ENCODE results near the gene USP28. TPM values are rescaled to one million over a fixed set of nuclear protein-coding genes. Genes with fewer than 3 reads are reported as not detected.

USP28 gene
- total and polyA plus RNA-seq, 4 donors = 8.4 to 28.5 (median 17.5) TPM

GRCh38 chr11:113833151-113833550, 42.2 kb downstream of the USP28 start:
- intact Hi-C loops (cut with DNase I) = no loop called here
- peaks cover 4 to 5% of the 10 kb centered on the region in 2 donors for H3K36me3 ChIP-seq (ENCODE audit: control insufficient read depth in 1 of 2, insufficient read depth in 2 of 2, low read length in 1 of 2)

GRCh38 chr11:113831314-113831713, 44.1 kb downstream of the USP28 start:
- DNase-seq = no peak
- no peaks in the 10 kb centered on the region for H3K27me3 ChIP-seq (ENCODE audit: control insufficient read depth in 1 of 2, insufficient read depth in 2 of 2, low read length in 1 of 2)
- no peak for ATAC-seq (ENCODE audit: low FRiP score)
- H3K4me1 ChIP-seq (ENCODE audit: control insufficient read depth in 1 of 2, insufficient read depth in 2 of 2, low read length in 2 of 2) = no peaks in the 10 kb centered on the region
- H3K27ac ChIP-seq (ENCODE audit: low read depth in 1 of 2, low read length in 2 of 2) = no peak overlapping the region
- 90 to 94% methylated on average over 4 of the region's 4 CpGs for WGBS, 2 donors
- peaks cover 4 to 5% of the 10 kb centered on the region in 2 donors for H3K36me3 ChIP-seq (ENCODE audit: control insufficient read depth in 1 of 2, insufficient read depth in 2 of 2, low read length in 1 of 2)
- intact Hi-C loops (cut with DNase I) = no loop called here
- H3K9me3 ChIP-seq (ENCODE audit: control insufficient read depth, low read length) = no peaks in the 10 kb centered on the region
- no peak overlapping the region for H3K4me3 ChIP-seq (ENCODE audit: low read length in 2 of 2)

More at GRCh38 chr11:113833151-113833550, 42.2 kb downstream of the USP28 start:
- DNase-seq (no peak), ATAC-seq (ENCODE audit: low FRiP score) (no peak)
- Histone ChIP-seq H3K4me3 (ENCODE audit: low read length in 2 of 2) (no peak overlapping the region), H3K4me1 (ENCODE audit: control insufficient read depth in 1 of 2, insufficient read depth in 2 of 2, low read length in 2 of 2) (no peaks in the 10 kb centered on the region), H3K27ac (ENCODE audit: low read depth in 1 of 2, low read length in 2 of 2) (no peak overlapping the region), H3K27me3 (ENCODE audit: control insufficient read depth in 1 of 2, insufficient read depth in 2 of 2, low read length in 1 of 2) (no peaks in the 10 kb centered on the region), H3K9me3 (ENCODE audit: control insufficient read depth, low read length) (no peaks in the 10 kb centered on the region)
- 90 to 92% methylated on average over 8 of the region's 8 CpGs for WGBS, 2 donors

- no peaks in the 10 kb centered on the region for H3K27me3 ChIP-seq (ENCODE audit: control insufficient read depth in 1 of 2, insufficient read depth in 2 of 2, low read length in 1 of 2)
- H3K27ac ChIP-seq (ENCODE audit: low read depth in 1 of 2, low read length in 2 of 2) = no peak overlapping the region
- no peak for ATAC-seq (ENCODE audit: low FRiP score)
- 49 to 52% methylated on average over 2 of the region's 2 CpGs for WGBS, 2 donors
- DNase-seq = no peak
- peaks cover 4 to 5% of the 10 kb centered on the region in 2 donors for H3K36me3 ChIP-seq (ENCODE audit: control insufficient read depth in 1 of 2, insufficient read depth in 2 of 2, low read length in 1 of 2)
- no peak overlapping the region for H3K4me3 ChIP-seq (ENCODE audit: low read length in 2 of 2)
- no peaks in the 10 kb centered on the region for H3K4me1 ChIP-seq (ENCODE audit: control insufficient read depth in 1 of 2, insufficient read depth in 2 of 2, low read length in 2 of 2)
- H3K9me3 ChIP-seq (ENCODE audit: control insufficient read depth, low read length) = no peaks in the 10 kb centered on the region
- intact Hi-C loops (cut with DNase I) = no loop called here
Observed at GRCh38 chr11:113829751-113830150, 45.6 kb downstream of the USP28 start.

GRCh38 chr11:113828191-113828590, 47.2 kb downstream of the USP28 start:
- Histone ChIP-seq H3K36me3 (ENCODE audit: control insufficient read depth in 1 of 2, insufficient read depth in 2 of 2, low read length in 1 of 2) (peaks cover 3 to 4% of the 10 kb centered on the region in 2 donors), H3K27me3 (ENCODE audit: control insufficient read depth in 1 of 2, insufficient read depth in 2 of 2, low read length in 1 of 2) (no peaks in the 10 kb centered on the region), H3K27ac (ENCODE audit: low read depth in 1 of 2, low read length in 2 of 2) (no peak overlapping the region), H3K9me3 (ENCODE audit: control insufficient read depth, low read length) (no peaks in the 10 kb centered on the region), H3K4me3 (ENCODE audit: low read length in 2 of 2) (no peak overlapping the region), H3K4me1 (ENCODE audit: control insufficient read depth in 1 of 2, insufficient read depth in 2 of 2, low read length in 2 of 2) (no peaks in the 10 kb centered on the region)
- intact Hi-C loops (cut with DNase I) = no loop called here
- no peak for DNase-seq
- 90 to 91% methylated on average over 1 of the region's 1 CpG for WGBS, 2 donors
- no peak for ATAC-seq (ENCODE audit: low FRiP score)

- Histone ChIP-seq H3K4me1 (ENCODE audit: control insufficient read depth in 1 of 2, insufficient read depth in 2 of 2, low read length in 2 of 2) (no peaks in the 10 kb centered on the region), H3K36me3 (ENCODE audit: control insufficient read depth in 1 of 2, insufficient read depth in 2 of 2, low read length in 1 of 2) (peaks cover 0 to 2% of the 10 kb centered on the region in 2 donors), H3K9me3 (ENCODE audit: control insufficient read depth, low read length) (no peaks in the 10 kb centered on the region), H3K27ac (ENCODE audit: low read depth in 1 of 2, low read length in 2 of 2) (no peak overlapping the region), H3K27me3 (ENCODE audit: control insufficient read depth in 1 of 2, insufficient read depth in 2 of 2, low read length in 1 of 2) (no peaks in the 10 kb centered on the region), H3K4me3 (ENCODE audit: low read length in 2 of 2) (no peak overlapping the region)
- ATAC-seq (ENCODE audit: low FRiP score) (no peak), DNase-seq (no peak)
- intact Hi-C loops (cut with DNase I) = no loop called here
- 93 to 95% methylated on average over 3 of the region's 3 CpGs for WGBS, 2 donors
Observed at GRCh38 chr11:113827477-113827876, 47.9 kb downstream of the USP28 start.

GRCh38 chr11:113818426-113818825, 56.9 kb downstream of the USP28 start:
- Histone ChIP-seq H3K36me3 (ENCODE audit: control insufficient read depth in 1 of 2, insufficient read depth in 2 of 2, low read length in 1 of 2) (peaks cover 3 to 7% of the 10 kb centered on the region in 2 donors), H3K27ac (ENCODE audit: low read depth in 1 of 2, low read length in 2 of 2) (no peak overlapping the region), H3K27me3 (ENCODE audit: control insufficient read depth in 1 of 2, insufficient read depth in 2 of 2, low read length in 1 of 2) (no peaks in the 10 kb centered on the region), H3K4me3 (ENCODE audit: low read length in 2 of 2) (no peak overlapping the region), H3K9me3 (ENCODE audit: control insufficient read depth, low read length) (no peaks in the 10 kb centered on the region), H3K4me1 (ENCODE audit: control insufficient read depth in 1 of 2, insufficient read depth in 2 of 2, low read length in 2 of 2) (no peaks in the 10 kb centered on the region)
- intact Hi-C loops (cut with DNase I) = no loop called here
- 98% methylated on average over 3 of the region's 3 CpGs for WGBS, 2 donors
- ATAC-seq (ENCODE audit: low FRiP score) (no peak), DNase-seq (no peak)

- intact Hi-C loops (cut with DNase I) = no loop called here
- Histone ChIP-seq H3K4me3 (ENCODE audit: low read length in 2 of 2) (no peak overlapping the region), H3K27ac (ENCODE audit: low read depth in 1 of 2, low read length in 2 of 2) (no peak overlapping the region), H3K27me3 (ENCODE audit: control insufficient read depth in 1 of 2, insufficient read depth in 2 of 2, low read length in 1 of 2) (no peaks in the 10 kb centered on the region), H3K4me1 (ENCODE audit: control insufficient read depth in 1 of 2, insufficient read depth in 2 of 2, low read length in 2 of 2) (no peaks in the 10 kb centered on the region), H3K36me3 (ENCODE audit: control insufficient read depth in 1 of 2, insufficient read depth in 2 of 2, low read length in 1 of 2) (peaks cover 3 to 7% of the 10 kb centered on the region in 2 donors), H3K9me3 (ENCODE audit: control insufficient read depth, low read length) (no peaks in the 10 kb centered on the region)
- 88% methylated on average over 6 of the region's 6 CpGs for WGBS, 2 donors
- no peak for DNase-seq
- no peak for ATAC-seq (ENCODE audit: low FRiP score)
Observed at GRCh38 chr11:113817626-113818025, 57.7 kb downstream of the USP28 start.

- 87 to 89% methylated on average over 1 of the region's 1 CpG for WGBS, 2 donors
- no peak for ATAC-seq (ENCODE audit: low FRiP score)
- DNase-seq = no peak
- H3K36me3 ChIP-seq (ENCODE audit: control insufficient read depth in 1 of 2, insufficient read depth in 2 of 2, low read length in 1 of 2) = peaks cover 3 to 7% of the 10 kb centered on the region in 2 donors
- H3K27me3 ChIP-seq (ENCODE audit: control insufficient read depth in 1 of 2, insufficient read depth in 2 of 2, low read length in 1 of 2) = no peaks in the 10 kb centered on the region
- no peak overlapping the region for H3K27ac ChIP-seq (ENCODE audit: low read depth in 1 of 2, low read length in 2 of 2)
- intact Hi-C loops (cut with DNase I) = no loop called here
- H3K4me3 ChIP-seq (ENCODE audit: low read length in 2 of 2) = no peak overlapping the region
- H3K9me3 ChIP-seq (ENCODE audit: control insufficient read depth, low read length) = no peaks in the 10 kb centered on the region
- H3K4me1 ChIP-seq (ENCODE audit: control insufficient read depth in 1 of 2, insufficient read depth in 2 of 2, low read length in 2 of 2) = no peaks in the 10 kb centered on the region
Observed at GRCh38 chr11:113817162-113817561, 58.2 kb downstream of the USP28 start.

GRCh38 chr11:113814181-113814580, 61.2 kb downstream of the USP28 start:
- H3K4me1 ChIP-seq (ENCODE audit: control insufficient read depth in 1 of 2, insufficient read depth in 2 of 2, low read length in 2 of 2) = no peaks in the 10 kb centered on the region
- DNase-seq = no peak
- no peaks in the 10 kb centered on the region for H3K9me3 ChIP-seq (ENCODE audit: control insufficient read depth, low read length)
- no peak overlapping the region for H3K4me3 ChIP-seq (ENCODE audit: low read length in 2 of 2)
- intact Hi-C loops (cut with DNase I) = no loop called here
- no peaks in the 10 kb centered on the region for H3K27me3 ChIP-seq (ENCODE audit: control insufficient read depth in 1 of 2, insufficient read depth in 2 of 2, low read length in 1 of 2)
- no peak overlapping the region for H3K27ac ChIP-seq (ENCODE audit: low read depth in 1 of 2, low read length in 2 of 2)
- no peak for ATAC-seq (ENCODE audit: low FRiP score)
- H3K36me3 ChIP-seq (ENCODE audit: control insufficient read depth in 1 of 2, insufficient read depth in 2 of 2, low read length in 1 of 2) = peaks cover 0 to 5% of the 10 kb centered on the region in 2 donors
